PC-3 (cell line): ENCODE measurements around the gene YPEL2. TPM values are rescaled to one million over a fixed set of nuclear protein-coding genes. Genes with fewer than 3 reads are reported as not detected.
A peak's percentile ranks its signal among the peaks of the same experiment; 100 is the strongest.

Experiments used
- ATAC-seq: fragments of 200-7000 bp; cut with Tn5 transposase; 2 replicates; pipeline ENCODE4 v1.9.1; 2020; ENCODE audit warnings: mild to moderate bottlenecking, moderate library complexity
- BruUV-seq: library from RNA; stranded (reverse); fragments of 400-500 nt; replicated peaks from 2 replicates; lab custom pipeline; 2021; lab: Mats Ljungman, UMichigan
- CTCF ChIA-PET: fragments of 300-600 bp; sonication (Branson Sonifier 250); formaldehyde crosslinking; loops from one replicate; lab custom pipeline; 2022; ENCODE audit warnings: antibody characterized with exemption; lab: Charles Lee
- POLR2A ChIA-PET: fragments of 300-600 bp; sonication (Branson Sonifier 250); formaldehyde crosslinking; loops from one replicate; lab custom pipeline; 2022; ENCODE audit warnings: antibody characterized with exemption; ENCODE audit not compliant: unreplicated experiment; lab: Charles Lee
- DNase-seq: peaks from one replicate; pipeline ENCODE4 v3.0.0-alpha.2; 2015
- H2AFZ ChIP-seq: fragments of 300-600 bp; sonication (generic); 2 replicates; pipeline ENCODE4 v1.6.0; 2016; ENCODE audit warnings: antibody characterized with exemption, low read length
- H3F3A ChIP-seq: fragments of 300-600 bp; sonication (generic); one replicate; pipeline ENCODE4 v1.6.0; 2017; ENCODE audit warnings: antibody characterized with exemption, low read length, control low read depth, mild to moderate bottlenecking; ENCODE audit not compliant: unreplicated experiment
- H3K27ac ChIP-seq: fragments of 300-600 bp; sonication (generic); 2 replicates; pipeline ENCODE4 v1.5.1; 2016; ENCODE audit warnings: mild to moderate bottlenecking, low read length
- H3K27me3 ChIP-seq: fragments of 300-600 bp; sonication (generic); 2 replicates; pipeline ENCODE4 v1.6.1; 2016; ENCODE audit warnings: low read length, mixed read lengths
- H3K36me3 ChIP-seq: fragments of 300-600 bp; sonication (generic); 2 replicates; pipeline ENCODE4 v1.6.1; 2016; ENCODE audit warnings: low read depth, mixed run types, low read length, mixed read lengths
- H3K4me1 ChIP-seq: fragments of 300-600 bp; sonication (generic); 2 replicates; pipeline ENCODE4 v1.5.1; 2016; ENCODE audit warnings: low read length; ENCODE audit not compliant: insufficient read depth
- H3K4me2 ChIP-seq: fragments of 300-600 bp; sonication (generic); 2 replicates; pipeline ENCODE4 v1.6.0; 2016; ENCODE audit warnings: low read length
- H3K4me3 ChIP-seq: fragments of 300-600 bp; sonication (generic); 2 replicates; pipeline ENCODE4 v1.5.1; 2016; ENCODE audit warnings: mild to moderate bottlenecking, low read length, mixed read lengths
- H3K79me2 ChIP-seq: fragments of 300-600 bp; sonication (generic); 2 replicates; pipeline ENCODE4 v1.6.1; 2017; ENCODE audit warnings: low read length, mixed read lengths
- H3K9ac ChIP-seq: fragments of 300-600 bp; sonication (generic); 2 replicates; pipeline ENCODE4 v1.6.0; 2016; ENCODE audit warnings: mild to moderate bottlenecking, low read length
- H3K9me2 ChIP-seq: fragments of 300-600 bp; sonication (generic); replicated peaks from 2 replicates; pipeline ENCODE4 v1.6.1; 2016; ENCODE audit warnings: mixed run types, low read length, mixed read lengths
- H3K9me3 ChIP-seq: fragments of 300-600 bp; sonication (generic); 2 replicates; pipeline ENCODE4 v1.6.1; 2016; ENCODE audit warnings: low read length, mixed read lengths
- H4K20me1 ChIP-seq: fragments of 300-600 bp; sonication (generic); 2 replicates; pipeline ENCODE4 v1.6.1; 2016; ENCODE audit warnings: low read length, mixed read lengths
- CTCF ChIP-seq: fragments of 300-600 bp; sonication (generic); conservative IDR thresholded peaks from 2 replicates; pipeline ENCODE4 v1.5.1; 2017; ENCODE audit warnings: antibody characterized with exemption, low read depth, mild to moderate bottlenecking, low read length
- EZH2 ChIP-seq: fragments of 300-600 bp; sonication (generic); IDR thresholded peaks from one replicate; pipeline ENCODE4 v1.6.1; 2017; ENCODE audit warnings: antibody characterized with exemption, mild to moderate bottlenecking, low read length; ENCODE audit not compliant: unreplicated experiment
- EZH2phosphoT487 ChIP-seq: fragments of 300-600 bp; sonication (generic); IDR thresholded peaks from 2 replicates; pipeline ENCODE4 v1.6.1; 2018; ENCODE audit warnings: mild to moderate bottlenecking, antibody characterized with exemption, low read length, borderline replicate concordance
- intact Hi-C: fragments of 100-400 bp; cut with micrococcal nuclease; formaldehyde crosslinking; loops from 2 replicates; pipeline ENCODE4 v1.9.0; 2023
- total RNA-seq: library from RNA; depleted of rRNA; stranded (reverse); fragments of >200 nt; gene quantifications from 2 replicates; pipeline ENCODE4 v1.2.3, GENCODE V29; 2014

YPEL2 gene
- total RNA-seq, 1 experiment from 2014 or later = 0.47 TPM

GRCh38 chr17:59375857-59376256 is 44.4 kb downstream of the YPEL2 start:
- H3K27me3 ChIP-seq = no peaks in the 10 kb centered on the region
- no peaks in the 10 kb centered on the region for H3K36me3 ChIP-seq
- peaks cover 9% of the 10 kb centered on the region; the same call in 1 of the 2 replicates for H3K4me1 ChIP-seq
- no peaks in the 10 kb centered on the region for H3K9me3 ChIP-seq
- CTCF ChIA-PET = interaction anchor here (0.6 kb wide), 1 partner anchor 42 kb away, joined by 14 read pairs; no protein-coding TSS in a partner anchor
- no peaks in the 10 kb centered on the region for H3K79me2 ChIP-seq
- no TSS peak for BruUV-seq
- H3K4me2 ChIP-seq = no peak overlapping the region
- DNase-seq (no peak), ATAC-seq (no peak)
- H4K20me1 ChIP-seq = no peaks in the 10 kb centered on the region
- TF ChIP-seq CTCF = no peak
- H3F3A ChIP-seq = no peaks in the 10 kb centered on the region
- H2AFZ ChIP-seq = no peak overlapping the region
- H3K27ac ChIP-seq = no peak overlapping the region
- POLR2A ChIA-PET = no interaction called here
- intact Hi-C loops = no loop called here
- H3K4me3 ChIP-seq = no peak overlapping the region
- H3K9me2 ChIP-seq = no peaks in the 10 kb centered on the region
- H3K9ac ChIP-seq = no peak overlapping the region

GRCh38 chr17:59376506-59376905 is 45.1 kb downstream of the YPEL2 start:
- H3K9me3 ChIP-seq = no peaks in the 10 kb centered on the region
- no peak overlapping the region for H3K4me3 ChIP-seq
- no peaks in the 10 kb centered on the region for H3K27me3 ChIP-seq
- H4K20me1 ChIP-seq = no peaks in the 10 kb centered on the region
- intact Hi-C loops = no loop called here
- no peaks in the 10 kb centered on the region for H3F3A ChIP-seq
- no peak overlapping the region for H2AFZ ChIP-seq
- peaks cover 9% of the 10 kb centered on the region; the same call in 1 of the 2 replicates for H3K4me1 ChIP-seq
- H3K9ac ChIP-seq = no peak overlapping the region
- H3K9me2 ChIP-seq = no peaks in the 10 kb centered on the region
- H3K36me3 ChIP-seq = no peaks in the 10 kb centered on the region
- TF ChIP-seq EZH2 = no peak
- TF ChIP-seq CTCF = no peak
- TF ChIP-seq EZH2phosphoT487 = no peak
- no peak for DNase-seq
- H3K27ac ChIP-seq = no peak overlapping the region
- CTCF ChIA-PET = no interaction called here
- no peak overlapping the region for H3K4me2 ChIP-seq
- BruUV-seq = no TSS peak
- no peak for ATAC-seq
- no peaks in the 10 kb centered on the region for H3K79me2 ChIP-seq
- POLR2A ChIA-PET = no interaction called here

- no TSS peak for BruUV-seq
- no peak for TF ChIP-seq EZH2phosphoT487
- no peak for TF ChIP-seq CTCF
- no peak for TF ChIP-seq EZH2
- H3K27ac ChIP-seq = no peak overlapping the region
- no peaks in the 10 kb centered on the region for H4K20me1 ChIP-seq
- no peaks in the 10 kb centered on the region for H3K9me3 ChIP-seq
- H3F3A ChIP-seq = no peaks in the 10 kb centered on the region
- H3K9me2 ChIP-seq = no peaks in the 10 kb centered on the region
- ATAC-seq (peak; percentile 45; the same call in 1 of the 2 replicates), DNase-seq (no peak)
- H3K4me2 ChIP-seq = no peak overlapping the region
- H2AFZ ChIP-seq = no peak overlapping the region
- no peaks in the 10 kb centered on the region for H3K36me3 ChIP-seq
- ChIA-PET POLR2A (no interaction called here), CTCF (no interaction called here)
- H3K4me3 ChIP-seq = no peak overlapping the region
- intact Hi-C loops = no loop called here
- H3K4me1 ChIP-seq = peaks cover 1% of the 10 kb centered on the region; the same call in 1 of the 2 replicates
- no peaks in the 10 kb centered on the region for H3K27me3 ChIP-seq
- H3K9ac ChIP-seq = no peak overlapping the region
- no peaks in the 10 kb centered on the region for H3K79me2 ChIP-seq
Observed at GRCh38 chr17:59377410-59377809, 46.0 kb downstream of the YPEL2 start.
